Activated T-helper 1 cell treated with anti-CD3 and anti-CD28 coated beads, Interleukin-12 subunit alpha, Interleukin-12 subunit beta, Interleukin-2, Interleukin-4 antibody, amounts not matched to agents 30 ng/mL and 10 ng/mL and 1 ng/mL, durations not matched to agents 14 hours and 24 hours and 36 hours (primary cell): ENCODE results near the gene RNF157. TPM values are rescaled to one million over a fixed set of nuclear protein-coding genes. Genes with fewer than 3 reads are reported as not detected.
"Not testable (repeated sequence)": the region's sequence is repeated elsewhere in the genome, so short reads cannot be mapped to it uniquely, and the experiment has no call there.

Source experiments
- DNase-seq: peaks from one replicate; pipeline ENCODE4 v3.0.0; 2021; ENCODE audit warnings: low spot score
- H3K27ac Mint-ChIP-seq: one replicate; pipeline ENCODE4 v1.8.0; 2021; ENCODE audit warnings: mild to moderate bottlenecking, mixed read lengths
- H3K27me3 Mint-ChIP-seq: one replicate; pipeline ENCODE4 v1.8.0; 2022; ENCODE audit warnings: mild to moderate bottlenecking, moderate library complexity, mixed read lengths; ENCODE audit not compliant: insufficient read depth
- H3K36me3 Mint-ChIP-seq: one replicate; pipeline ENCODE4 v1.8.0; 2021; ENCODE audit warnings: low read depth, mixed read lengths
- H3K4me1 Mint-ChIP-seq: one replicate; pipeline ENCODE4 v1.8.0; 2021; ENCODE audit warnings: low read depth, mixed read lengths
- H3K4me3 Mint-ChIP-seq: one replicate; pipeline ENCODE4 v1.8.0; 2021; ENCODE audit warnings: mild to moderate bottlenecking, moderate library complexity, mixed read lengths
- H3K9me3 Mint-ChIP-seq: one replicate; pipeline ENCODE4 v1.8.0; 2021; ENCODE audit warnings: mixed read lengths
- intact Hi-C: fragments of 100-400 bp; cut with micrococcal nuclease; formaldehyde crosslinking; loops from one replicate; pipeline ENCODE4 v1.15.1; 2024
- total RNA-seq: library from RNA; stranded (reverse); gene quantifications from 2 replicates; pipeline ENCODE4 v1.2.3, GENCODE V29; 2022

The RNF157 gene
- total RNA-seq, 1 donor from 2014 or later: 51.7 TPM

DNA sequence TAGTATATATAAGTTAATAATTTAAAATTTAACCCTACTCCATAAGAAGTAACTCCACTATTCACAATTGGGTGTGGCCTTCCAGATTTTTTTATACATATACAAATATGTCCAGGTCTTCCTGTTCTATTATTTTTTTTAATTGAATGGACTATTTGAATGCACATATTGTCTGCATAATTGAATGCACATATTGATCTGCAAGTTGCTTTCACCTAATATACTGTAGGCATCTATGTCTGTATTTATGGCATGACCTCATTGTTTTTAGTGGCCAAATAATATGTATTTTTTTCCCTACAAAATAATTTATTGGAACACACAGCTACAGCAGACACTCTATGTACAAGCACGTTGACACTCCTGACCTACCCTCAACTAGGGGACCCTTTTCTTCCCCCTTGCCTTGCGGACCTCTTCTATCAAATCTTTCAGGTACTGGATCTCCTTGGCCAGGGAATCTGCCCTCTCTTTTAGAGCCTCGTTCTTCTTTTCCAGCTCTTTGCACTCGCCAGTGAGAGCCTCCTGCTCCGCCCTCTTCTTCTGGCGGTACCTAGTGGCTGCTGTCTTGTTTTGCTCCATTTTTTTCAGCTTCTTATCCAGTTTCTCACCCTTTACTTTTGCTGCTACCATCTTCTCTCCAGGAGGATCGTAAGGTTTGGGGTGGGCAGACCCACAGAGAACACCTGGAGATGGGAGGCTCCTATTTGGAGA lies 14.8 kb downstream of the RNF157 start:
- H3K4me1 Mint-ChIP-seq: peaks cover 34% of the 10 kb centered on the region
- H3K9me3 Mint-ChIP-seq, H3K27ac Mint-ChIP-seq, DNase-seq, H3K4me3 Mint-ChIP-seq, H3K27me3 Mint-ChIP-seq, intact Hi-C loops: not testable (repeated sequence)
- peaks cover 37% of the 10 kb centered on the region for H3K36me3 Mint-ChIP-seq

- H3K27ac Mint-ChIP-seq: no peak overlapping the region
- H3K9me3 Mint-ChIP-seq: no peaks in the 10 kb centered on the region
- intact Hi-C loops: no loop called here
Measured at GRCh38 chr17:76223802-76224201, 16.5 kb downstream of the RNF157 start.

GRCh38 chr17:76219670-76220383 lies 20.5 kb downstream of the RNF157 start:
- no peaks in the 10 kb centered on the region for H3K27me3 Mint-ChIP-seq
- no peak overlapping the region for H3K27ac Mint-ChIP-seq

More at GRCh38 chr17:76223802-76224201, 16.5 kb downstream of the RNF157 start:
- DNase-seq: no peak
- H3K36me3 Mint-ChIP-seq: peaks cover 29% of the 10 kb centered on the region
- H3K4me1 Mint-ChIP-seq: peaks cover 26% of the 10 kb centered on the region
- no peaks in the 10 kb centered on the region for H3K27me3 Mint-ChIP-seq
- H3K4me3 Mint-ChIP-seq: no peak overlapping the region

DNA sequence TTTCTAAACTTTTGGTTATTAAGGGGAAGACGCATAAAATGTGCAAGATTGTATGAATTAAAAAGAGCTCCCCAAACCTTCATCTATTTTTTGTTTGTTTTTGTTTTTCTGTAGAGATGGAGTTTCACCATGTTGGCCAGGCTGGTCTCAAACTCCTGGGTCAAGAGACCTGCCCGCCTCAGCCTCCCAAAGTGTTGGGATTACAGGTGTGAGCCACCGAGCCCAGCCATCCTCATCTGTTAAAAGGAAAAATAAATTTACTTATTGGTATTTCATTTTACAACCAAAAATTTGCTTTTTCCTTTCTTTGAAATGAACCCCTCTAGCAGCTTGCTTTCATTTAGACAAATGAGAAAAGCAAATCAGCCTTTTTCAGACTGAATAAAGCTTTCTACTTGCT lies 23.2 kb downstream of the RNF157 start:
- Mint-ChIP-seq H3K27me3 (no peaks in the 10 kb centered on the region), H3K4me1 (peaks cover 48% of the 10 kb centered on the region), H3K4me3 (no peak overlapping the region), H3K9me3 (no peaks in the 10 kb centered on the region), H3K27ac (no peak overlapping the region), H3K36me3 (peaks cover 30% of the 10 kb centered on the region)
- intact Hi-C loops: no loop called here
- no peak for DNase-seq

More at GRCh38 chr17:76219670-76220383, 20.5 kb downstream of the RNF157 start:
- DNase-seq: no peak
- Mint-ChIP-seq H3K4me3 (no peak overlapping the region), H3K4me1 (peaks cover 31% of the 10 kb centered on the region), H3K36me3 (peaks cover 27% of the 10 kb centered on the region), H3K9me3 (no peaks in the 10 kb centered on the region)
- intact Hi-C loops: no loop called here

GRCh38 chr17:76213491-76213890 lies 26.8 kb downstream of the RNF157 start:
- H3K36me3 Mint-ChIP-seq: peaks cover 44% of the 10 kb centered on the region
- H3K9me3 Mint-ChIP-seq: no peaks in the 10 kb centered on the region
- peaks cover 56% of the 10 kb centered on the region for H3K4me1 Mint-ChIP-seq
- no peaks in the 10 kb centered on the region for H3K27me3 Mint-ChIP-seq
- no peak for DNase-seq
- H3K4me3 Mint-ChIP-seq: no peak overlapping the region
- intact Hi-C loops: no loop called here
- H3K27ac Mint-ChIP-seq: no peak overlapping the region

GRCh38 chr17:76208120-76208519 lies 32.2 kb downstream of the RNF157 start:
- Mint-ChIP-seq H3K4me1 (peaks cover 69% of the 10 kb centered on the region), H3K27ac (peak overlapping the region; percentile 53), H3K4me3 (no peak overlapping the region), H3K36me3 (peaks cover 48% of the 10 kb centered on the region), H3K9me3 (no peaks in the 10 kb centered on the region), H3K27me3 (no peaks in the 10 kb centered on the region)
- DNase-seq: no peak
- intact Hi-C loops: no loop called here

DNA sequence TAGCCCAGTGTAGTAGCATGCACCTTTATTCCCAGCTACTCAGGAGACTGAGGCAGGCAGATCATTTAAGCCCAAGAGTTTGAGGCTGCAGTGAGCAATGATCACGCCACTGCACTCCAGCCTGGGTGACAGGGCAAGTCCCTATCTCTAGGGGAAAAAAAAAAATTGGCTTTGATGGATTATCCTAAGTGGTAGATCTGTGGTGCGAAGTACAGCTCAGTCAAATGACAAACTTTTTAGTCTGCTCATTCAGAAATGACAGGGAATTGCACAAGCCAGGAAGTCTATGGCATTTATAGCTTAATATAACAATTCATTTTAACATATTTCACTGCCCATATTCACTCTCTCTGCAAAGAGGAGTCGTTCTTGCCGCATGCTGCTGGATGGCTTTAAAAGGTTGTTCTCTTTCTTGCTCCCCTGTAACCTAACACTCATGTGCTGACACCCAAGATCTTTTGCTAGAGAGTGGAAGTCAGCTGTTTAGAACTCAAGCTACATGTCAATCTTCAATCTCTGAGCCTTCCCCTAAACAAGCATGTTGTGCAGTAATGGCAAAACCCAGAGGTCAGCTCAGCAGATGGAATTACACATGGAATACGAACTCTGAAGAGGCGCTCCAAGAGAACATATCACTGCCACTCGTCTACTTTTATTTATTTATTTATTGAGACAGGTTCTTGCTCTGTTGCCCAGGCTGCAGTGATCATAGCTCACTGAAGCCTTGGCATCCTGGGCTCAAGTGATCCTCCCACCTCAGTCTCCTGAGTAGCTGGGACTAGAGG lies 32.8 kb downstream of the RNF157 start:
- Mint-ChIP-seq H3K4me3 (no peak overlapping the region), H3K36me3 (peaks cover 49% of the 10 kb centered on the region), H3K9me3 (no peaks in the 10 kb centered on the region), H3K27me3 (no peaks in the 10 kb centered on the region), H3K27ac (peak overlapping the region; percentile 53), H3K4me1 (peaks cover 66% of the 10 kb centered on the region)
- intact Hi-C loops: loop anchor here (2.0 kb wide), 1 partner anchor 15 kb away; no protein-coding TSS in a partner anchor
- DNase-seq: no peak

DNA sequence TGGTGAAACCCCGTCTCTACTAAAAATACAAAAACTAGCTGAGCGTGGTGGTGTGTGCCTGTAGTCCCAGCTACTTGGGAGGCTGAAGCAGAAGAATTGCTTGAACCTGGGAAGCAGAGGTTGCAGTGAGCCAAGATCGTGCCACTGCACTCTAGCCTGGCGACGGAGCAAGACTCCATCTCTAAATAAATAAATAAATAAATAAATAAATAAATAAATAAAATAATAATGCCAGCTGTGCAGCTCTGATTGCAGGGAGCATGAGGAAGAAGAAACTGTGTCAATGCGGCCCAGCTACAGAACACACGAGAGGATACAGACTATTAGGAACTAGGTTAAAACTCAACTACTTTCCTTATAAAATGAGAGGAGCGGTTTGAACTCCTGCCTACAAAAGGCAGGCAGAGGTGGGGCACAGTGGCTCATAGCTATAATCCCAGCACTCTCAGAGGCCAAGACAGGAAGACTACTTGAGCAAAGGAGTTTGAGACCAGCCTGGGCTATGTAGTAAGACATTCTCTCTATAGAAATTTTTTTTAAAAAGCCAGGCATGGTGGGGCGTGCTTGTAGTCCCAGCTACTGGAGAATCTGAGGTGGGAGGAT lies 34.6 kb downstream of the RNF157 start:
- peak overlapping the region; percentile 34 for H3K27ac Mint-ChIP-seq
- not testable (repeated sequence) for H3K9me3 Mint-ChIP-seq, H3K4me3 Mint-ChIP-seq, DNase-seq, H3K27me3 Mint-ChIP-seq
- H3K36me3 Mint-ChIP-seq: peaks cover 41% of the 10 kb centered on the region
- peaks cover 67% of the 10 kb centered on the region for H3K4me1 Mint-ChIP-seq
- intact Hi-C loops: loop anchor here (2.0 kb wide), 1 partner anchor 13 kb away; no protein-coding TSS in a partner anchor

GRCh38 chr17:76204277-76204676 lies 36.0 kb downstream of the RNF157 start:
- Mint-ChIP-seq H3K4me1 (peaks cover 77% of the 10 kb centered on the region), H3K36me3 (peaks cover 45% of the 10 kb centered on the region), H3K27ac (peak overlapping the region; percentile 34), H3K4me3 (no peak overlapping the region), H3K27me3 (no peaks in the 10 kb centered on the region), H3K9me3 (no peaks in the 10 kb centered on the region)
- DNase-seq: no peak
- intact Hi-C loops: no loop called here

GRCh38 chr17:76200354-76200753 lies 39.9 kb downstream of the RNF157 start:
- intact Hi-C loops: loop anchor here (1.0 kb wide), 1 partner anchor 8 kb away; no protein-coding TSS in a partner anchor
- no peak overlapping the region for H3K4me3 Mint-ChIP-seq
- peaks cover 59% of the 10 kb centered on the region for H3K36me3 Mint-ChIP-seq
- no peaks in the 10 kb centered on the region for H3K27me3 Mint-ChIP-seq
- H3K9me3 Mint-ChIP-seq: no peaks in the 10 kb centered on the region
- peaks cover 76% of the 10 kb centered on the region for H3K4me1 Mint-ChIP-seq
- peak overlapping the region; percentile 88 for H3K27ac Mint-ChIP-seq
- no peak for DNase-seq

- Mint-ChIP-seq H3K9me3 (no peaks in the 10 kb centered on the region), H3K4me1 (peaks cover 82% of the 10 kb centered on the region), H3K27me3 (no peaks in the 10 kb centered on the region), H3K4me3 (peak overlapping the region; percentile 45), H3K36me3 (peaks cover 64% of the 10 kb centered on the region), H3K27ac (peak overlapping the region; percentile 85)
- DNase-seq: peak; percentile 37
- intact Hi-C loops: loop anchor here (10.0 kb wide), 1 partner anchor 415 kb away; the partner anchor contains the start of gene UNK
Measured at GRCh38 chr17:76199469-76199868, 40.8 kb downstream of the RNF157 start.

- peaks cover 63% of the 10 kb centered on the region for H3K36me3 Mint-ChIP-seq
- intact Hi-C loops: loop anchor here (10.0 kb wide), 1 partner anchor 414 kb away; the partner anchor contains the start of gene UNK
- no peak for DNase-seq
- H3K27me3 Mint-ChIP-seq: no peaks in the 10 kb centered on the region
- no peaks in the 10 kb centered on the region for H3K9me3 Mint-ChIP-seq
- peak overlapping the region; percentile 59 for H3K27ac Mint-ChIP-seq
- no peak overlapping the region for H3K4me3 Mint-ChIP-seq
- peaks cover 84% of the 10 kb centered on the region for H3K4me1 Mint-ChIP-seq
Measured at GRCh38 chr17:76198702-76199101, 41.6 kb downstream of the RNF157 start.
